MM.1S (cell line): ENCODE data around the gene ARV1.

Source experiments
- CTCF ChIP-seq: fragments of 300-600 bp; sonication (generic); IDR thresholded peaks from 2 replicates; pipeline ENCODE4 v1.5.1; 2016; ENCODE audit warnings: antibody characterized with exemption, low read length, mixed read lengths
- EZH2 ChIP-seq: fragments of 300-600 bp; sonication (generic); optimal IDR thresholded peaks from 2 replicates; pipeline ENCODE3; 2017; ENCODE audit warnings: low read depth, mild to moderate bottlenecking, antibody characterized with exemption, low read length, mixed read lengths
- EZH2phosphoT487 ChIP-seq: fragments of 300-600 bp; sonication (generic); IDR thresholded peaks from 2 replicates; pipeline ENCODE4 v1.6.1; 2018; ENCODE audit warnings: antibody characterized with exemption, low read length

DNA sequence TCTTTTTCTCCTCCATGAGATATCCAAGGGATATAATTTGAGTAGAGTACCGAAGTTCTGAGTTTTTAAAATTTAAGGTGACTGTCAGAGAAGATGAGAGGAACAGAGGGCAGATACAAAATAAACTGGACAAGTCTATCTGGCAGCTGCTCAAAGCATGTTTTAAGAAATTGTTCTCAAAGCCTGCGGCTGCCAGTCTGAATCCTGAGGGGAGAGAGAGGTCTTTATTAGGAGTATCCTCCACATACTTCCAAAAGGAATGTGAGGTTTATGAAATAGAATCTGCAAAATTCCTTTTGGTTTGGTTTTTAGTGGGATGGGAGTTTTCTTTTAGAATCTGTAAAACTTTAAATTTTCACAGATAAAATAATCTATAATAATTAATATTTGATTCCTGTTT is 41.5 kb upstream of the ARV1 start:
- TF ChIP-seq CTCF (no peak), EZH2 (no peak), EZH2phosphoT487 (no peak)
